BE2C (cell line): ENCODE data around the gene FARP1.

Source experiments
- DNase-seq: peaks from one replicate; pipeline ENCODE4 v3.0.0-alpha.2; 2020
- H3K27me3 ChIP-seq: fragments of 250-450 bp; sonication (Bioruptor Pico); 2 replicates; pipeline ENCODE4 v1.5.1; 2020; ENCODE audit warnings: mild to moderate bottlenecking
- H3K36me3 ChIP-seq: fragments of 250-450 bp; sonication (Bioruptor Pico); 2 replicates; pipeline ENCODE4 v1.5.1; 2020; ENCODE audit warnings: mild to moderate bottlenecking
- H3K4me1 ChIP-seq: fragments of 250-450 bp; sonication (Bioruptor Pico); 2 replicates; pipeline ENCODE4 v1.5.1; 2020
- H3K4me3 ChIP-seq: 2 replicates; pipeline ENCODE4 v1.5.1; 2011; ENCODE audit warnings: low read depth, low read length
- H3K9me3 ChIP-seq: fragments of 250-450 bp; sonication (Bioruptor Pico); 2 replicates; pipeline ENCODE4 v1.5.1; 2020
- CTCF ChIP-seq: IDR thresholded peaks from 2 replicates; pipeline ENCODE4 v1.5.1; 2012; ENCODE audit warnings: mild to moderate bottlenecking, low read depth, low read length

The FARP1 gene

GRCh38 chr13:98433654-98434053, 290.8 kb downstream of the FARP1 start:
- Histone ChIP-seq H3K4me1 (no peaks in the 10 kb centered on the region), H3K9me3 (no peaks in the 10 kb centered on the region), H3K36me3 (peaks cover 8% of the 10 kb centered on the region), H3K4me3 (no peak overlapping the region), H3K27me3 (no peaks in the 10 kb centered on the region)
- DNase-seq = no peak
- no peak for TF ChIP-seq CTCF

GRCh38 chr13:98434060-98434459, 291.2 kb downstream of the FARP1 start:
- no peak for TF ChIP-seq CTCF
- no peak for DNase-seq
- H3K9me3 ChIP-seq = no peaks in the 10 kb centered on the region
- no peaks in the 10 kb centered on the region for H3K27me3 ChIP-seq
- no peak overlapping the region for H3K4me3 ChIP-seq
- H3K36me3 ChIP-seq = peaks cover 10% of the 10 kb centered on the region
- no peaks in the 10 kb centered on the region for H3K4me1 ChIP-seq

GRCh38 chr13:98435376-98435775, 292.5 kb downstream of the FARP1 start:
- no peaks in the 10 kb centered on the region for H3K9me3 ChIP-seq
- TF ChIP-seq CTCF = no peak
- no peaks in the 10 kb centered on the region for H3K27me3 ChIP-seq
- DNase-seq = no peak
- no peak overlapping the region for H3K4me3 ChIP-seq
- no peaks in the 10 kb centered on the region for H3K4me1 ChIP-seq
- peaks cover 18% of the 10 kb centered on the region for H3K36me3 ChIP-seq

- no peak for DNase-seq
- no peak for TF ChIP-seq CTCF
Observed at GRCh38 chr13:98436233-98436910, 293.5 kb downstream of the FARP1 start.

GRCh38 chr13:98438246-98439125, 295.6 kb downstream of the FARP1 start:
- no peak overlapping the region for H3K4me3 ChIP-seq
- peaks cover 3% of the 10 kb centered on the region; the same call in 1 of the 2 replicates for H3K4me1 ChIP-seq
- no peaks in the 10 kb centered on the region for H3K9me3 ChIP-seq
- H3K27me3 ChIP-seq = no peaks in the 10 kb centered on the region
- TF ChIP-seq CTCF = no peak
- H3K36me3 ChIP-seq = peaks cover 19% of the 10 kb centered on the region
- no peak for DNase-seq

More at GRCh38 chr13:98436233-98436910, 293.5 kb downstream of the FARP1 start:
- Histone ChIP-seq H3K4me1 (no peaks in the 10 kb centered on the region), H3K4me3 (no peak overlapping the region), H3K9me3 (no peaks in the 10 kb centered on the region), H3K27me3 (no peaks in the 10 kb centered on the region), H3K36me3 (peaks cover 23% of the 10 kb centered on the region; the same call in 1 of the 2 replicates)
